GM12878 (cell line): ENCODE data around the gene KCNRG. TPM values are rescaled to one million over a fixed set of nuclear protein-coding genes. Genes with fewer than 3 reads are reported as not detected.

ENCODE experiments used
- ATAC-seq: fragments of 200-7000 bp; cut with Tn5 transposase; 3 replicates; pipeline ENCODE4 v1.9.1; 2020; ENCODE audit warnings: mild to moderate bottlenecking, moderate library complexity
- BruUV-seq: library from RNA; stranded (reverse); fragments of 400-500 nt; replicated peaks from 2 replicates; lab custom pipeline; 2021; lab: Mats Ljungman, UMichigan
- CTCF ChIA-PET: fragments of 300-600 bp; sonication (Branson Sonifier 250); formaldehyde crosslinking; extraction: SDS; loops from one replicate; lab custom pipeline; 2021; ENCODE audit warnings: inconsistent platforms; lab: Yijun Ruan, JAX
- POLR2A ChIA-PET: fragments of 350-600 bp; formaldehyde crosslinking; extraction: SDS; loops from one replicate; lab custom pipeline; 2021; ENCODE audit warnings: inconsistent platforms; lab: Charles Lee
- RAD21 ChIA-PET: fragments of 300-600 bp; sonication (Branson Sonifier 250); formaldehyde crosslinking; loops from one replicate; lab custom pipeline; 2023; ENCODE audit warnings: antibody characterized with exemption; ENCODE audit not compliant: unreplicated experiment; lab: Charles Lee
- SMC1A ChIA-PET: fragments of 300-600 bp; sonication (Branson Sonifier 250); formaldehyde crosslinking; loops from one replicate; lab custom pipeline; 2023; ENCODE audit not compliant: unreplicated experiment, uncharacterized antibody; lab: Charles Lee
- DNase-seq: peaks from one replicate; pipeline ENCODE4 v3.0.0-alpha.2; 2011; ENCODE audit warnings: low read depth, low spot score
- FAIRE-seq: peaks from 3 replicates; lab custom pipeline; 2011; peaks lifted over from hg19 to GRCh38; lab: Jason Lieb, UNC
- H2AFZ ChIP-seq: 2 replicates; pipeline ENCODE4 v1.6.0; 2011; ENCODE audit warnings: low read depth, low read length, control low read depth; ENCODE audit not compliant: control insufficient read depth
- H3K27ac ChIP-seq: 2 replicates; pipeline ENCODE4 v1.5.1; 2011; ENCODE audit warnings: control low read depth; ENCODE audit not compliant: control insufficient read depth, insufficient read depth
- H3K27me3 ChIP-seq, 2 experiments: replicated peaks in 1 of 2; 2 replicates each; pipeline versions ENCODE4 v1.6.0 to v1.6.1; 2011; ENCODE audit warnings: low read length in 1 of 2; ENCODE audit not compliant: control insufficient read depth in 2 of 2, insufficient read depth in 2 of 2
- H3K36me3 ChIP-seq, 2 experiments: 2 replicates each; pipeline ENCODE4 v1.5.1; 2011; ENCODE audit warnings: low read length in 1 of 2; ENCODE audit not compliant: control insufficient read depth in 2 of 2, insufficient read depth in 2 of 2
- H3K4me1 ChIP-seq: 2 replicates; pipeline ENCODE4 v1.6.1; 2011; ENCODE audit warnings: mild to moderate bottlenecking, low read length, moderate library complexity, mixed read lengths; ENCODE audit not compliant: control insufficient read depth, insufficient read depth
- H3K4me2 ChIP-seq: 2 replicates; pipeline ENCODE4 v1.6.0; 2011; ENCODE audit warnings: control low read depth; ENCODE audit not compliant: control insufficient read depth, insufficient read depth
- H3K4me3 ChIP-seq: fragments of 200-600 bp; sonication (generic); 2 replicates; pipeline ENCODE4 v1.5.1; 2016
- H3K79me2 ChIP-seq: 2 replicates; pipeline ENCODE4 v1.6.0; 2011; ENCODE audit warnings: low read length; ENCODE audit not compliant: control insufficient read depth, insufficient read depth
- H3K9ac ChIP-seq: 2 replicates; pipeline ENCODE4 v1.8.0; 2011; ENCODE audit warnings: low read length, control low read depth, mixed read lengths; ENCODE audit not compliant: control insufficient read depth, insufficient read depth
- H3K9me3 ChIP-seq: replicated peaks from 3 replicates; pipeline ENCODE4 v1.5.1; 2011; ENCODE audit warnings: mild to moderate bottlenecking, low read length; ENCODE audit not compliant: control insufficient read depth, insufficient read depth
- H4K20me1 ChIP-seq: 2 replicates; pipeline ENCODE4 v1.6.0; 2011; ENCODE audit not compliant: control insufficient read depth, insufficient read depth
- CHD1 ChIP-seq: IDR thresholded peaks from 2 replicates; pipeline ENCODE4 v1.6.1; 2012; ENCODE audit warnings: low read depth, low read length, improper control_type of control experiment
- EP300 ChIP-seq, 2 experiments: fragments of 150-350 bp in 1 of 2; IDR thresholded peaks; 2 replicates each; pipeline ENCODE4 v1.6.1; 2011 to 2012; ENCODE audit warnings: low read depth in 2 of 2, low read length in 2 of 2, borderline replicate concordance in 1 of 2, improper control_type of control experiment in 1 of 2, inconsistent platforms in 1 of 2; ENCODE audit not compliant: control insufficient read depth in 1 of 2
- ETV6 ChIP-seq, 2 experiments: fragments of 450-650 bp in 1 of 2; IDR thresholded peaks in 1 of 2; conservative IDR thresholded peaks in 1 of 2; 2 replicates each; pipeline ENCODE4 v1.6.1; 2014; ENCODE audit warnings: antibody characterized with exemption in 1 of 2, borderline replicate concordance in 1 of 2, low read depth in 1 of 2, mild to moderate bottlenecking in 1 of 2, moderate library complexity in 1 of 2
- KLF5 ChIP-seq: fragments of 450-650 bp; IDR thresholded peaks from 2 replicates; pipeline ENCODE4 v1.6.1; 2014; ENCODE audit warnings: mild to moderate bottlenecking; ENCODE audit not compliant: partially characterized antibody
- NR2F1 ChIP-seq: fragments of 450-650 bp; conservative IDR thresholded peaks from 2 replicates; pipeline ENCODE4 v1.6.1; 2017; ENCODE audit warnings: mild to moderate bottlenecking
- PAX8 ChIP-seq: fragments of 450-650 bp; IDR thresholded peaks from 2 replicates; pipeline ENCODE4 v1.6.1; 2017; ENCODE audit warnings: mild to moderate bottlenecking, moderate library complexity
- PKNOX1 ChIP-seq: fragments of 450-650 bp; IDR thresholded peaks from 2 replicates; pipeline ENCODE4 v1.6.1; 2016; ENCODE audit warnings: mild to moderate bottlenecking
- POLR2AphosphoS2 ChIP-seq: IDR thresholded peaks from 2 replicates; pipeline ENCODE4 v1.6.1; 2011; ENCODE audit warnings: low read depth, mild to moderate bottlenecking, low read length, improper control_type of control experiment, moderate library complexity
- RB1 ChIP-seq: fragments of 450-650 bp; formaldehyde crosslinking; IDR thresholded peaks from 2 replicates; pipeline ENCODE4 v1.6.1; 2017; ENCODE audit warnings: mild to moderate bottlenecking, borderline replicate concordance
- STAT1 ChIP-seq: fragments of 450-650 bp; conservative IDR thresholded peaks from 2 replicates; pipeline ENCODE4 v1.6.1; 2014; ENCODE audit warnings: antibody characterized with exemption, mild to moderate bottlenecking
- TCF7 ChIP-seq: IDR thresholded peaks from 2 replicates; pipeline ENCODE4 v1.6.1; 2014; ENCODE audit warnings: antibody characterized with exemption, borderline replicate concordance
- ZSCAN29 ChIP-seq: fragments of 450-650 bp; IDR thresholded peaks from 2 replicates; pipeline ENCODE4 v1.6.1; 2017; ENCODE audit warnings: mild to moderate bottlenecking, moderate library complexity
- in situ Hi-C: fragments of 300-500 bp; cut with MboI; formaldehyde crosslinking; loops from 9 replicates; pipeline ENCODE4 v1.14.3; 2018; ENCODE audit warnings: mixed read lengths
- intact Hi-C: fragments of 100-400 bp; cut with micrococcal nuclease; formaldehyde crosslinking; loops from one replicate; pipeline ENCODE4 v1.14.2; 2022; ENCODE audit not compliant: unreplicated experiment
- microRNA counts: library from miRNA; unstranded; fragments of <30 nt; microRNA quantifications from one replicate; lab custom pipeline; 2016
- microRNA-seq: library from miRNA; unstranded; fragments of <30 nt; microRNA quantifications from one replicate; pipeline ENCODE4, GENCODE V29; 2018
- polyA plus RNA-seq, 11 experiments: library from polyadenylated mRNA; depleted of rRNA in 4 of 11; unstranded in 6 of 11; stranded (reverse) in 5 of 11; fragments of >200 nt; fragmentation: Nextera tagmentation in 4 of 11; fragmentation: Illumina TruSeq in 1 of 11; extraction: Ambion mirVana in 4 of 11; extraction: Trizol in 1 of 11; gene quantifications; 1 replicate in 1 of 11; 2 replicates in 10 of 11; pipeline versions ENCODE4 v1.2.1 to v1.2.3, GENCODE V29; 2011 to 2016; ENCODE audit warnings: inconsistent platforms in 2 of 11, missing spikeins in 2 of 11, low read depth in 1 of 11
- small RNA-seq: library from RNA; depleted of rRNA; stranded (forward); fragments of <200 nt; gene quantifications from one replicate; pipeline ENCODE3, GENCODE V24; 2014
- total RNA-seq, 4 experiments: library from RNA; depleted of rRNA in 3 of 4; stranded (reverse); fragments of >200 nt in 3 of 4; fragmentation: Illumina TruSeq in 1 of 4; extraction: Trizol in 1 of 4; gene quantifications; 2 replicates each; pipeline versions ENCODE4 v1.2.1 to v1.2.3, GENCODE V29; 2013 to 2021

The KCNRG gene
- total and polyA plus RNA-seq, 10 of the 15 experiments (the other 5 are each of a cell fraction or from before 2014, with no cell fraction given): 0.37 to 1.5 (median 0.58) TPM

- Histone ChIP-seq H3K27ac (no peak overlapping the region), H3K4me1 (peaks cover 8% of the 10 kb centered on the region; the same call in 1 of the 2 replicates), H3K9ac (no peak overlapping the region), H3K79me2 (peaks cover 81% of the 10 kb centered on the region), H3K4me3 (no peak overlapping the region), H3K4me2 (no peak overlapping the region), H3K9me3 (no peaks in the 10 kb centered on the region), H4K20me1 (no peaks in the 10 kb centered on the region), H3K36me3 (peaks cover 4 to 23% of the 10 kb centered on the region in 2 experiments), H3K27me3 (no peaks in the 10 kb centered on the region)
- ChIA-PET POLR2A (interaction anchor here (2.5 kb wide), 1 partner anchor 11 kb away, joined by 14 read pairs; no protein-coding TSS in a partner anchor), CTCF (interaction anchor here (0.6 to 3.0 kb wide), 4 partner anchors 10 to 1334 kb away, joined by 3 to 16 read pairs (median 8); partner anchors contain the start of gene TRIM13), SMC1A (interaction anchor here (0.7 to 6.7 kb wide), 7 partner anchors 11 to 73 kb away, joined by 3 to 59 read pairs (median 4); partner anchors contain the start of gene TRIM13)
- in situ Hi-C loops (no loop called here), intact Hi-C loops (no loop called here)
- ATAC-seq (no peak), FAIRE-seq (no peak)
- TF ChIP-seq POLR2AphosphoS2 (no peak), PAX8 (no peak), TCF7 (no peak), STAT1 (no peak), PKNOX1 (no peak), ETV6 (conservative IDR thresholded peaks at IDR 0.05 in 1 of 2, IDR thresholded peaks at IDR 0.05 in 1 of 2; ENCODE audit: borderline replicate concordance in 1 of 2, low read depth in 1 of 2) (no peak), KLF5 (no peak), RB1 (no peak), CHD1 (no peak), NR2F1 (no peak), ZSCAN29 (no peak), EP300 (IDR thresholded peaks at IDR 0.05; ENCODE audit: borderline replicate concordance in 1 of 2, control insufficient read depth in 1 of 2, low read depth in 2 of 2, low read length in 2 of 2) (no peak)
- TF ChIP-seq, all 136 proteins: peak for 0
- H2AFZ ChIP-seq: no peak overlapping the region
- no TSS peak for BruUV-seq
- RAD21 ChIA-PET: interaction anchor here (0.7 to 1.7 kb wide), 3 partner anchors 9 to 73 kb away, joined by 3 to 5 read pairs (median 3); partner anchors contain the start of gene TRIM13
- no peak for DNase-seq
Observed at GRCh38 chr13:50070186-50070585, 54.9 kb downstream of the KCNRG start.

MicroRNAs encoded within 50 kb of the gene (microRNA counts, 767-probe panel; counts per million panel counts)
- microRNA hsa-miR-15a-5p (lab: Ali Mortazavi, UCI) (5,226 counts per million, percentile 98 among the panel's probes with 10 or more counts), microRNA hsa-miR-16-5p (lab: Ali Mortazavi, UCI) (4,627 counts per million, percentile 97 among the panel's probes with 10 or more counts)

Small RNA genes lying within 50 kb of the gene (microRNA-seq; reads per million reads assigned to microRNA genes)
- gene MIR15A (6,852 reads per million, percentile 96 among the genes with 10 or more reads in this experiment), gene MIR16-1 (11,906 reads per million, percentile 97 among the genes with 10 or more reads in this experiment), gene MIR3613 (61.2 reads per million, percentile 69 among the genes with 10 or more reads in this experiment)

Small RNA genes lying within 50 kb of the gene (small RNA-seq; reads per million reads assigned to genes)
- gene MIR16-1 (31.1 reads per million, percentile 98 among the genes with 10 or more reads in this experiment), gene MIR3613 (1.3 reads per million, percentile 42 among the genes with 10 or more reads in this experiment), gene RF02105 (not detected), gene RF02106 (not detected), gene RF02107 (not detected), gene RF02108 (not detected)

Other genes starting within 250 kb of the KCNRG start
- gene KPNA3, start 222.8 kb upstream of the KCNRG start, total RNA-seq (2014; rRNA removed): 23.7 and 27.6 TPM in 2 replicates
- gene KPNA3, start 222.8 kb upstream of the KCNRG start, total RNA-seq (2014; rRNA removed; fragmentation: Illumina TruSeq; extraction: Trizol): 32.8 TPM in 2 replicates
- 45.9 and 46.9 TPM in 2 replicates for gene KPNA3, start 222.8 kb upstream of the KCNRG start, total RNA-seq (2021)
- gene KPNA3, start 222.8 kb upstream of the KCNRG start, polyA plus RNA-seq (2011; rRNA removed): 29.4 and 38.3 TPM in 2 replicates
- 50.5 and 64.0 TPM in 2 replicates for gene KPNA3, start 222.8 kb upstream of the KCNRG start, polyA plus RNA-seq (2014; fragmentation: Illumina TruSeq; extraction: Trizol)
- gene KPNA3, start 222.8 kb upstream of the KCNRG start, polyA plus RNA-seq (2014; fragmentation: Nextera tagmentation; extraction: Ambion mirVana): 10 to 100 TPM; 23.3 to 27.5 TPM
- gene KPNA3, start 222.8 kb upstream of the KCNRG start, polyA plus RNA-seq (2014; rRNA removed): 20.0 and 23.3 TPM in 2 replicates
- 10 to 100 TPM; 36.4 to 37.3 TPM for gene KPNA3, start 222.8 kb upstream of the KCNRG start, polyA plus RNA-seq (2016; fragmentation: Nextera tagmentation; extraction: Ambion mirVana)
- gene SPRYD7, start 79.1 kb upstream of the KCNRG start, total RNA-seq (2014; rRNA removed): 8.2 and 11.0 TPM in 2 replicates
- gene SPRYD7, start 79.1 kb upstream of the KCNRG start, total RNA-seq (2014; rRNA removed; fragmentation: Illumina TruSeq; extraction: Trizol): 7.2 and 8.9 TPM in 2 replicates
- gene SPRYD7, start 79.1 kb upstream of the KCNRG start, total RNA-seq (2021): 8.1 and 8.5 TPM in 2 replicates
- gene SPRYD7, start 79.1 kb upstream of the KCNRG start, polyA plus RNA-seq (2011; rRNA removed): 5.3 and 5.8 TPM in 2 replicates
- 10.3 and 11.5 TPM in 2 replicates for gene SPRYD7, start 79.1 kb upstream of the KCNRG start, polyA plus RNA-seq (2014; fragmentation: Illumina TruSeq; extraction: Trizol)
- 10 to 100 TPM; 12.9 to 13.0 TPM for gene SPRYD7, start 79.1 kb upstream of the KCNRG start, polyA plus RNA-seq (2014; fragmentation: Nextera tagmentation; extraction: Ambion mirVana)
- 6.6 and 7.4 TPM in 2 replicates for gene SPRYD7, start 79.1 kb upstream of the KCNRG start, polyA plus RNA-seq (2014; rRNA removed)
- gene SPRYD7, start 79.1 kb upstream of the KCNRG start, polyA plus RNA-seq (2016; fragmentation: Nextera tagmentation; extraction: Ambion mirVana): 10 to 100 TPM; 17.3 to 18.7 TPM
- gene TRIM13, start 18.4 kb upstream of the KCNRG start, total RNA-seq (2014; rRNA removed): 15.4 and 18.6 TPM in 2 replicates
- gene TRIM13, start 18.4 kb upstream of the KCNRG start, total RNA-seq (2014; rRNA removed; fragmentation: Illumina TruSeq; extraction: Trizol): 18.9 and 20.6 TPM in 2 replicates
- 20.1 and 21.2 TPM in 2 replicates for gene TRIM13, start 18.4 kb upstream of the KCNRG start, total RNA-seq (2021)
- 22.7 and 34.0 TPM in 2 replicates for gene TRIM13, start 18.4 kb upstream of the KCNRG start, polyA plus RNA-seq (2011; rRNA removed)
- 24.2 and 24.8 TPM in 2 replicates for gene TRIM13, start 18.4 kb upstream of the KCNRG start, polyA plus RNA-seq (2014; fragmentation: Illumina TruSeq; extraction: Trizol)
- 10 to 100 TPM; 25.7 to 33.8 TPM for gene TRIM13, start 18.4 kb upstream of the KCNRG start, polyA plus RNA-seq (2014; fragmentation: Nextera tagmentation; extraction: Ambion mirVana)
- gene TRIM13, start 18.4 kb upstream of the KCNRG start, polyA plus RNA-seq (2014; rRNA removed): 14.7 and 17.0 TPM in 2 replicates
- gene TRIM13, start 18.4 kb upstream of the KCNRG start, polyA plus RNA-seq (2016; fragmentation: Nextera tagmentation; extraction: Ambion mirVana): 10 to 100 TPM; 20.7 to 20.8 TPM